T1000 (cell line): ENCODE data around the gene BTRC.

ENCODE experiments used
- DNase-seq: peaks from one replicate; lab custom pipeline; 2025; ENCODE audit warnings: mixed read lengths; lab: John Stamatoyannopoulos, UW

BTRC gene

DNA sequence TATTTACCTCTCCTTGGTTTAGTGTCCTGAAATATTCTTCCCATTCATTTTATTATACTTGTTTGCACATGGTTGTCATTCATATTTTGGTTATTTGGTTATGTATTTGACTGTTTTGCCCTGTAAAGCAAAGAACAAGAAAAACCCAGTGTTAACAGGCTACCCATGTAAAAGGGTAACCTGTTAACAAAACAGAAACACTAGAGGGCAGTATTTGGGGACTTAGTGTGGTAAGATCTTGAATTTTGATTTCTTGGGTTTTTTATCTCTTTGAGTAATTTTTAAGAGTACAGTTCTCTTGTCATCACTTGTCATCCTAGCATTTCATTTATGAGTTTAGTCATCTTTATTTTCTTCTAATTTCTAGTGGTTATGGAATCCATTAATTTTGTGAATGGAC lies 182.8 kb downstream of the BTRC start:
- DNase-seq: no peak

DNA sequence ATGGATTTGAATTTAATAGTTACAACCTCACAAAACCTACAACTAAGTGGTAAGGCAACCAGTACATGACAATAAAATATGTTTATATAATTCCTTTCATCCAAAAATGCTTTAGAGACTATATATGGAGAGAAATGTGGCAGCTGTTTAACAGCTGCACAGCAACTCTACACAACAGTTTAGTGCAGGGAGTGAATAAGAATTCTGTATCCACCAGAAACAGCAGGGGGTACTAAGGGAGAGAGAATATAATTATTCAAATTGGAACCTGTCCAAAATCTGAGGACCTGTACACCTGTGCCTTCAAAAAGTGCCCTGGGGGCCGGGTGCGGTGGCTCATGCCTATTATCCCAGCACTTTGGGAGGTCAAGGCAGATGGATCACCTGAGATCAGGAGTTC lies 184.5 kb downstream of the BTRC start:
- no peak for DNase-seq

DNA sequence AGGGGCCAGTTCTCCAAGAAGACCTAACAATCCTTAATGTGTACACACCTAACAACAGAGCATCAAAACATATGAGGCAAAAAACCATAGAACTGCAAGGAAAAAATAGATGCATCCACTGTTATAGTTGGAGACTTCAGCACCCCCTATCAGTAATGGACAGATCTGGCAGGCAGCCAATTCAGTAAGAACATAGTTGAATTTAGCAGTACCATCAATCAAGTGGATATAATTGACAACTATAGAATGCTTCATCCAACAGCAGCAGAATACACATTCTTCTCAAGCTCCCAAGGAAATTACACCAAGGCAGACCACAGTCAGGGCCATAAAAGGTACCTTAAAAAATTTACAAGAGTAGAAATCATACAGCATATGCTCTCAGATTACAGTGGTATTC lies 191.9 kb downstream of the BTRC start:
- no peak for DNase-seq

DNA sequence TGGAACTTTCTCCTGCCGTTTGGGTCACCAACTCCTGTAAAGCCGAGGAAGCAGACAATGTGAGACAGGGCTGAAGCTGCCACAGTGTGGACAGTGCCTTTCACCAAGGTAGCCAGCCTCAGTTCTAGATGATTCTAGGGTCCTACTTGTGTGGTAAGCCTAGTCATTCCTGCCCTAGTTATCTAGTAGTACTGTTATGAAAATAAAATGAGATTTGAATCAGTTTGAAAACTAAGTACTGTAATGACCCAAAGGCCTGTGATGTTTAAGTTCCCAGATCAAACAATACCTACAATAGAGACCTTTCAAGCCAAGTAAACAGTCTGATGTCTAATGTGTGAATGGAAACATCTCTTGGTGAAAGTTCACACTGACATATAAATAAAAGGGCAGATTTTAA lies 197.0 kb downstream of the BTRC start:
- DNase-seq: no peak

DNA sequence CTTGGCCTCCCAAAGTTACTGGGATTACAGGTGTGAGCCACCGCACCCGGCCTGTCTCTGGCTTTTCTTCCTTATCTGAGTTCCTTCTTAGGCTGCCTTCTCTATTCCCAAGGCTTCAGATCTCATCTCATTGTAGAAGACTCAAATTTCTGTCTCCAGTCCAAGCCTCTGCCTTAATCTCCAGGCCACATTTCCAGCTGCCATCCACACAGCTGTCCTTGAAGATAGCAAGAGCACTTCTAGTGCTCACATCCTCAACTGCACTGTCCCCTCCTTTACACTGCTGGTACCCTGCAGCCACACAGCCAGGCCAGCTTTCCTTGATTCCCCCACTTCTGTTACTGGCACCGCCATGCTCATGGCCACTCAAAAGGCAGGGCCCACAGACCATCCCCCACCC lies 198.5 kb downstream of the BTRC start:
- no peak for DNase-seq

DNA sequence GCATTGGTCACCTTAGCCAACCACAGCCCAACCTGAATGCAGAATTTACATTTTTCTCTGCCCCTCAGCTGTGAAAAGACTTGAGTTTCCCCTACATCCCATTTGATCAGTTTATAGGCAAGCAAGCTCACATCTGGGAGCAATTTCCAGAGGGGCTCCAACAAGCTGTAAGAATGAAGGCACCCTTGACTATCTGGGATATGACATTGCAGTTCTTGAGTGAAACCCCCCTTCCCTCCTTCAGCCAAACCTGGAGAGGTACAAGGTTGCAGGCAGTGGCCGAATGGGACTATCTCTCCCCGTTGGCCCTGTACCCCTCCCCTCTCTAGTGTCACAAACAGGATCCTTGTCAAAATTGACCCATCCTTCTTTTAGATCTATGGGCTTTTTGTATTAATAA lies 203.6 kb downstream of the BTRC start:
- no peak for DNase-seq

DNA sequence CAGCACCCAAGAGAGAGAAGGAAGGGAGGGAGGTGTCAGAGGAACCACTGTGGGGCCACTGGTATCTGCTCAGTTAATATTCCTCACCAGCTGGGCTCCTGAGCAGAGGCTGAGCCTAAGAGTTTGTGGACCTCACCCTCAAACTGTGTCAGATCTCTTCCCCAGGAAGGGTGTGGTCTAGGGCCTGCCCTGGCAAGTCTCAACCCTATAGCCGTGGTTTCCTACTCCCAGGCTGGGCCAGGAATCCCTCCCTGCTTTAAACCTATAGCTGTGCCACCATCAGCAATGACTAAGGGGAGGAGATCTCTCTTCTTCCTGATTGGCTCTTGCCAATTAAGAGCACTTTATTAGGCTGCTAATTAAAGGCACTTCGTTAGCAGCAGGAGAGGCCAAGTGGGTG lies 204.2 kb downstream of the BTRC start:
- no peak for DNase-seq

DNA sequence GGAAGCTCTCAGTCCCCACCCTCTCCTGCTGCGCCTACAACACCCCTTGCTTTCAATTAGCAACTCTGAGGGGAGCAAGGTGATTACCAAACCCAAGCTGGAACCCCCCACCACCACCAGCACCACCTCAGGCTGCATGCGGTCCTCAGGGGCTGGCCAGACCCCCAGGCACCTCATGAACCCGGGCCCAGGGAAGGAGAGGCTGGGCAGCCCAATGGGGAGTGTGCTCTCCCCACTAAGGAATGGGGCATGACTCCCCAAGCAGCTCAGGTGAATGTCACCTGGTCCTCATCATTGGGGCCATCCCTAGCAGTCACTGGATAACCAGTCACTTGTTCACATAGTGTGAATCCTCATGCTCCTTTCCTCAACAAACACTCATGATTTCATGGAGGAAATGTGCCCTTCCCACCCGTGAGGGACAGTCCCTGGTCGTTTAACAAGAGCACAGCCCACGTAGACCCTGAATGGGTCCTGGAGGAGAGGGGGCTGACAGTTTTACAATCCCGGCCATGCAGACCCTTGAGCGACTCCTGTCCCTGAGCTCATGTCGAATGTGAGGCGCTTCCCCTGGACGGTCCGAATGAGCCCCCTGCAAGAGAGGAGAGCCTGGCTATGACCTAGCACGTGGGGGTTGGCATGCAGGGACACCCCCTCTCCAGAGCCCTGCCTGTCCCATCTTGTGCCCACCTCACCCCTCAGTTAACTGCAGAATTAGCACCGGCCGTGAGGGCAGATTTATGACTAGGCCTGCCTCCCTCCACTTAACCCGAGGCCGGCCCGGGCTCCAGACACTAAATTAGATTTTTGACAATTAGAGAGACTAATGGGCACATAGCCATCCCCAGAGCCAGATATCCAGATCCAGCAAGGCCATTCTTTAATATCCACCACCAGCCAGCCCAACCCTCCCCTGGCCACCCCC lies 205.0 kb downstream of the BTRC start:
- no peak for DNase-seq

DNA sequence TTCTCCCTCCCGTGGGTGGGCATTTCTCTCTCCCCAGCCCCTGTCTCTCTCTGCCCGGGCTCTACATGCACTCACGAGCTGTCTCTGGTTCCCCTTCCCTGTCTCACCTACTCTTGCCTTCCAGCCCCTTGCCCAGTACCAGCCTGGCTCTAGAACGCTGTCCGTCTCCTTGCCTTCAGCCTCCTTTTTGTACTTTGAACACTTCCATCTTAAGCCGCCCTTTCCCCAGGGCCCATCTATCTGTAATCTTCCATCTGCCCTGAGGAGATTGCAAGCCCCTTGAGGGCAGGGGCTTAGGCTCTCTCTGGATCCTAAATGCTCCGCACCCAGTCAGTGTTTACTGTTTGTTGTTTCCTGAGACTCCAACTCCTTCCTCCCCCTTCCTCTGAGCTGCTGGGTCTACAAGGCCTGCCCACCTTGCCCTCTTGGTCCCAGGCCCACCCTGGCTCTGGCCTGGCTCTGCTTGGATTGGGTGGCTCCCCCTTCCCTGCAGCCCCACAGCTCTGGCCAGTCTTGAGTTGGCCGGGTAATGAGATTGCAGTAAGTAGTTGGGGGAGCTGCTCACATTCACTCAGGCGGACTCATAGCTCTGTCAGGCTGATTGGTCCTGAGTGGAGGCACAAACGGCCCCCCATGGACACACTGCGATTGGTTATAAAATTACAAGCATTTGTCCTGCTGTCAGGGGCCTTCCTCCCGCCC lies 205.8 kb downstream of the BTRC start:
- no peak for DNase-seq

DNA sequence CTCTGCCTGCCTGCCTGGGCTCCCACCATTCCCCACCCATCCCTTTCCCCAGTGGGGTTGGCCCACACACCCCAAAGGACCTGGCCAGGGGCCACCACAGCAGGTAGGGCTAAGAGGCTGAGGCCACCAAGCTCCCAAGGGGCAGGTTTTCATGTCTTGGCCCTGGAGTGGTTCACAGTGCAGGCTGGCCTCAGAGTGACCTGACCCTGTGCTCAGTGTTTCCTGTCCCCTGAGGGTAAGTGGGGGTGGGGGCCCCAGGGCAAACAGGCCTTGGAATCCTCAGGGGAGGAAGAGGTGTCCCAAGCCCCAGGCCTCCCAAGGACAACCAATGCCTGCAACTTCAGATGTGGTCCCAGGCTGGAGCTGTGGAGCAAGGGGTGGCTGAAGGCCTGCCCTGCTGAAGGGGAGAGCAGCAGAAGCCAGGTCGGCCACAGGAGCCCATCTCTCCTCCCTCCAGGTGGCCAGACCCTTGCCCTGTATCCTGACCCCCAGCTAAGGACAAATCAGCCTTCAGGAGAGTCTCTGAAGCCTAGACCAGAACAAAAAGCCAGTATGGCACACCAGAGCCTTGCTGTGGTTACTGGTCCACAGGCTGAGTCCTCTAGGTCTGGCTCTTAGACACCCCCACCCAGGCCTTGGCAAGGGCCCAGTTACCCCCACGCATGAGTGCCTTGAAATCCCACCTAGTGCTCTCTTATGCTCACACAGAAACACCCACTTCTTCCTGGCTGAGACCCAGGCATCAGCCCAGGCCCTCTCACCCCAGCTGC lies 206.5 kb downstream of the BTRC start:
- DNase-seq: no peak

DNA sequence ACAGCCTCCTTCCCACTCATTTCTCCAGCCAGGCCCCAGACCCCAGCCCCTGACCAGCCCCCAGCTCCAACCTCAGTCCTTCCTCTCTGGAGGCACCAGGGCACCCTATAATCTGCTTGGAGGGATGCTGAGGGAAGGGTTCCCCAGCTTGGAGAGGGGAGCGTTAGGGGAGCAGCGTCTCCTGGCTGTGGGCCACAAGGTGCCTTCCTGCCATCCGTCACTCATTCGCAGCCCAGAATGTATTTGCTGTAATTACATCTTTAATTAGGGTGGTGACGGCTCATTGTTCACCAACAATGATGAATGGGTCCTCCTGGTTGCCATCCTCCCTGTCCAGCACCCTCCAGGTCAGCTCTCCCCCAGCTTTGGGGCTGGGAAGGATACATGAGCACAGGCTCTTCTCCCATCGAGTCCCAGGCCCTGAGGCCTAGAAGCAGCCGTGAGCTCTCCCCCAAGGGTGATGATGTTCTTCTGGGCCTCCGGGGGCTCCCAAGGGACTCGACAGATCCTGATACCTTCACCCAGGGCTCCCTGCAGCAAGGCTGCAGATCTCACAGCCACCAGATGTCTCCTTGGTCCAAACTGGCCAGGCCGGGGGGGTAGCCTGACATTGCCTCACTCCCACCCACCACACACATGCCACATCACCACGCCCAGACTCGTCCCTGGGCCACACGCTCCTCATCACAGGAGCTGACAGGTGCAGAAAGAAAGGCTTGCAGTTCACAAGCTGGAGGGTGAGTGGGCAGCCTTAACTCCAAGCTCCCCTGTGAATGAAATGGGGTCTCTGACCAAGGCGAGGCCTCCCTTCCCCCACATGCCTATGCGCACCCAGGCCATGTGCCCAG lies 207.3 kb downstream of the BTRC start:
- no peak for DNase-seq

DNA sequence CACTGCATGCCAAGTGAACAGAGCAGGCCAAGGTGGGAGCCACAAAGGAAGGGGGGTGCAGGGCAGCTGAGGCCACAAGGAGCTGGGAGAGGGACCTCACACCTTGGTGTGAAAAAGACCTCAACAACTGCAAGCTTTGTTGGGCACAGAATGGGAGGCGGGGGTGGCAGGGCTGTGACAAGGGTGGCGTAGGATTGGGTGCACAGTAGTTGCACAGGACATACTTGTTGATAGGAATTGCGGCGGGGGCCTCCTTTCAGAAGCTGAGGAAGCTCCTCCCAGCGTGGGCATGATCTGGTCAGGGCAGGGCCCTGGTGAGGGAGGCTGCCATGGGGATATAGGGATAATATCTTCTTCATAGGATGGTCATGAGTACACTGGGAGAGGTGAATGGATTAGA lies 208.3 kb downstream of the BTRC start:
- no peak for DNase-seq

DNA sequence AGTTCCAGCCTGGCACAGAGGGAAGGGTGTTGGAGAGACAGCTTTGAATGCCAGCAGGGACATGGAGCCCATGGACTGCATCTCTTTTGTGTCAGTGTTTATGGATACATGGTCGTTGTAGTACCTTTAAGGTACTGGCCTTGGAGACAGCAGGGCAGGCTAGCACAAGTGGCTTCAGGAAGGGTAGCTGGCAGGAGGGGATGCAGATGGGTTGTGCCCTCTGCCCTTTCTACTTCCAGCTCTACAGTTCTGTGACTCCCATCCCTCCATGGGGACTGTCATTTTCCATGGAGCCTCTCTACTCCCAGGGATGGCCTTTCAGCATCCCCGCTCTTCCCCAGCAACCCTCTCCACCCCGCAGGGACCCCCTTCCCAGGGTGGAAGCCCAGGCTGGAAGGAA lies 209.0 kb downstream of the BTRC start:
- DNase-seq: no peak

DNA sequence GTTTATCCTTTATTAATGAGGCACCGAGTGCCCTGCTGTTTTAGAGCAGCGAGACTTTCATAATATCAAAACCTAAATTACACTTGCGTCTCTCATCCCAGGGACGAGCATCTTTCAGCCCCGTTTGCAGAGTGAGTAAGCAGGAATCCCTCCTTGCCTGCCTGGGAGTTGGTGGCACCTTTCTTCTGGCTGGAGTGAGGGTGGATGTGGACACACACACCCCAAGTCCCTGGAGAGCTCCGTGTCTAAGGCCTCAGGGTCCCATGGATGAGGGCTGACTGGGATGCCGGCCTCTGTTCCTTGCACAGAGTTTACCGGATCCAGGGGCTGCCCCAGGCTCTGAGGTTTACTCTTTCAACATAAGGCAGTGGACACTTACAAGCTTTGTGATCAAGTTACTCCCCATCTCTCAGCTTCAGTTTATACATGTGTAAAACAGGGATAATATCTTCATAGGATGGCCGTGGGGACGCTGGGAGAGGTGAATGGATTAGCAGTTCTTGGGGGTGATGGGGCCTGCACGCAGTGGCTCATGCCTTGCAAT lies 209.6 kb downstream of the BTRC start:
- DNase-seq: no peak

DNA sequence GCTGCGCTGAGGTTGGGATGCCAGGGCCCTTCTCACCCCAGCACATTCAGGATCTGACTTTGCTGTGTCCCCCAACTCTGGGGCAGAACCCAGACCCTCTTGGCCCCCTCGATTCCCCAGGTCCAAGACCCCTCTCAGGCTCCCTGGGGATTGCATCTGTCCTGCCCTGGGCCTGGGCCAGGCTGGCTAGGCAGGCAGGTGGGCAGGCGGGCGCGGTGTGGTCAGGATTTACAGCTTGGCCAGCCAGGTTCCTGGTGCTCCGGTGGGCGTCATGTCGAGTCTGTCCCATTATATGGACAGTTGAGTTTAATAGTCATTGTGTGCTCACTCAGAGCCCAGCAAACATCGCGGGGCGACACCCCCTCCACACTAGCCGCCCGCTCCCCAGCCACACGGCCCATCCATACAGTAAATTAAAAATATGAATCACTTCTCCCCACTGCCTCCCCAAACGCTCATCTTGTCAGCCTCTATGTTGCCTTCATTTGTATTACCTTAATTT lies 210.6 kb downstream of the BTRC start:
- DNase-seq: no peak

DNA sequence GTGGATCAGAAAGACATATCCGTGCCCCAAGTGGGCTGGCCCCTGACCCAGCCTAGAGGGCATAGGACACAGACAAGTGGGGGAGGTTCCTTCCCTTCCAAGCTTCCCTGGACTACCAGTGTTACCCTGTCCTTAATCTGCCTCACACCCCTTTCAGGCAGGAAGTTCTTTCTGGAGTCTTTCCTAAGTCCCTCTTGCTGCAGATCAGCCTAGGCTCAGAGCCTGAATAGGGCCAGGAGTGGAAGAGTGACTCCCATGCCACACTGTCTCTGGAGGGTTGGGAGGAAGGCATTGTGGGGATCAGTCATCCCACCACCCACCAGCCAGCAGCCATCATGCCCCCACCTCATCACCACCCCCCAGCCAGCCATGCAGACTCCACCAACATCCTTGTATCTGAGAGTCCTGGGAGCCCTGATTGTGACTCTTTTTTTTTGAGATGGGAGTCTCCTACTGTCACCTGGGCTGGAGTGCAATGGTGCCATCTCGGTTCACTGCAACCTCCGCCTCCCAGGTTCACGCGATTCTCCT lies 211.5 kb downstream of the BTRC start:
- DNase-seq: no peak

DNA sequence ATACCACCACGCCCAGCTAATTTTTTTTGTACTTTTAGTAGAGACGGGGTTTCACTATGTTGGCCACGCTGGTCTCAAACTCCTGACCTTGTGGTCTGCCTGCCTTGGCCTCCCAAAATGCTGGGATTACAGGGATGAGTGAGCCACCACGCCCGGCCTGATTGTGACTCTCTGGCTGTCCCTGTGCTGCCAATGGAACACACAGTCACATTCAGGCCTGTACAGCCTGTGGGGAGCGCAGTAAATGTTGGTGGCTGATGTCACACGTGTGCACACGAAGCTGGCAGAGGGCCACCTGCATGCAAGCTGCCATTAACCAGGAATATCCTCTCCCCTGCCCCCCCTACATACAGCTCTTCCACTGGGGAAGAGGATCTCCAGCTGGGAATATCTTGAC lies 212.0 kb downstream of the BTRC start:
- no peak for DNase-seq

DNA sequence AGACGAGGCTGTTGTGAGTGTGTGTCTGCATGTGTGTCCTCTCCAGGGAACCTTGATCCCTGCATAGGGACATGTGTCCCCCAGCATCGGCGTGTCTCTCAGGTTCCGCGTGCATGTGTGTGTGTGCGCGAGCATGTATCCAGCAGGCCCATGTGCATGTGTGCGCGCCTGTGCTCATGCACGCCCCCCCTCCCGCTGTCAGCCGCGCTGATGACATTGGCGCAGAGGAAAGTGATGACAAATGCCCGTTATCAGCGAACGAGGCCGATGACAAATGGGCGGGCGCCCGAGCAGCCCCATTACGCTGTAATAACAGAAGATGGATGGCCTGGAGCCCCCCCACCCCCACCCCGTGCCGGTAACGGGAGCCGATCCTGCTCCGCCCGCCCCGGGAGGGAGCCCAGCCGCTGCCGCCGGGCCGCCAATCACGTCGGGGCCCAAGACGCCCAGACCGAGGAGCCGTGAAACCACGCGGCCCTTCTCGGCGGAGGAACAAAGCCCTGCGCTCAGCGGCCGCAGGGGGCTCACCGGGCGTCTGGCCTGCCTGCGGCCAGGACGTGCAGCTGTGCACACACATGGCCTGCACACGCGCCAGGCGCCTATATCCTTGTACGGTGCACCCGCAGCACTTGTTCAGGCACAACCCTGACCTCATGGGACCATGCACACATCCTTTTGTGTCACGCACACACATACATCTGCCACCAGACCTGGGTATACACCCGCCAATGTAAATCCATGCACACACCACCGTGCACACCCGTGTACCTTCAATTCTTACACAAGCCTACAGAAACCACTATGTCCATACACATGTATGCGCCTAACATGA lies 212.6 kb downstream of the BTRC start:
- no peak for DNase-seq

DNA sequence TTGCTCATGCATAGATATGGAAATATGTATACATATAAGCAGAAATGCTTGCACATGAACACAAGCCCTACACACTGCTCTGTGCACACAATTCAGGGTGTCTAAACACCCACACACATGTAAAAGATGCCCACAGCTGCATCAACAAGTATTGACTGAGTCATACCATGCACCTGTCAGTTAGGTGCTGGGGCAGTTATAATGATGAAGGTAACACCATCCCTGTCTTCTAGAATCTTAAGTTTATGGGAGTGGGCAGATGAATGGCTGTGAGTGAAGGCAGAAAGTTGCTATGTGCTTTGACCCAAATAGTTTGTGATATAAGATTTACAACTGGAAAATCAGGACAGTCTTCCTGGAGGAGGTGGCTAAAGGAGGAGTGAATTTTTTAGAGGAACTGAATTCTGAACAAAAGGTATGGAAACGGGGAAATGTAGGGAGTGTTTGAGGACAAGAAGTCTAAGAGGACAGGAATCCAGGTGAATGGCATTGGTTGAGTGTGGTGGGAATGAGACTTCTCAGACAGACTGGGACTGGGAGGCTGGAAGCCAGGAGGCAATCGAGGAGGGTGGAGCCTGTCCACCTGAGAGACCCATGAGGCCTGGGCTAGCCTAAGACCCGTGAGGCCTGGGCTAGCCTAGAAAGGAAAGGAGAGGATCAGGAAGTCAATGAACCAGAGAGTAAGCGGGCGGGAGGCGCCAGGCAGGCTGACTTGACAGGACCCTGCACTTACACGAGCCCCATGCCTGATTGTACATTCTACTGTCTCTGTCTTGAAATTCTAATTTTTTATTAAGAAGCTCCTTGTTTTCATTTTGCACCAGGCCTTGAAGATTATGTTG lies 213.4 kb downstream of the BTRC start:
- no peak for DNase-seq
